WTC11 (cell line): ENCODE measurements around the gene SSBP2. TPM values are rescaled to one million over a fixed set of nuclear protein-coding genes. Genes with fewer than 3 reads are reported as not detected.

Source experiments
- ATAC-seq: fragments of 200-7000 bp; cut with Tn5 transposase; 2 replicates; pipeline ENCODE4 v1.10.0; 2021; ENCODE audit warnings: mild to moderate bottlenecking, moderate library complexity
- CTCF ChIA-PET: fragments of 300-600 bp; sonication (Branson Sonifier 250); formaldehyde crosslinking; loops from one replicate; lab custom pipeline; 2021; ENCODE audit warnings: antibody characterized with exemption; lab: Charles Lee
- POLR2A ChIA-PET: fragments of 350-600 bp; sonication (Branson Sonifier 250); formaldehyde crosslinking; loops from one replicate; lab custom pipeline; 2021; ENCODE audit warnings: antibody characterized with exemption; lab: Charles Lee
- DNase-seq: peaks from one replicate; pipeline ENCODE4 v3.0.0; 2021; ENCODE audit warnings: low spot score
- H3K27ac Mint-ChIP-seq: 2 replicates; pipeline ENCODE4 v1.8.0; 2021; ENCODE audit warnings: mixed read lengths
- H3K27me3 Mint-ChIP-seq: 2 replicates; pipeline ENCODE4 v1.8.0; 2021; ENCODE audit warnings: low read depth, mild to moderate bottlenecking, moderate library complexity, mixed read lengths
- H3K36me3 Mint-ChIP-seq: 2 replicates; pipeline ENCODE4 v1.8.0; 2021; ENCODE audit warnings: mixed read lengths
- H3K4me1 Mint-ChIP-seq: 2 replicates; pipeline ENCODE4 v1.8.0; 2022; ENCODE audit warnings: mixed read lengths
- H3K4me3 Mint-ChIP-seq: 2 replicates; pipeline ENCODE4 v1.8.0; 2021; ENCODE audit warnings: mild to moderate bottlenecking, moderate library complexity, mixed read lengths
- H3K9me3 Mint-ChIP-seq: 2 replicates; pipeline ENCODE4 v1.8.0; 2021; ENCODE audit warnings: mixed read lengths
- ARID4B ChIP-seq: sonication (generic); formaldehyde crosslinking; IDR thresholded peaks from 2 replicates; pipeline ENCODE4 v1.8.0; 2023; ENCODE audit warnings: missing genetic modification reagents, mild to moderate bottlenecking, borderline replicate concordance
- ATF6 ChIP-seq: sonication (generic); formaldehyde crosslinking; IDR thresholded peaks from 2 replicates; pipeline ENCODE4 v1.8.1; 2023; ENCODE audit warnings: mild to moderate bottlenecking, missing genetic modification reagents
- CREB1 ChIP-seq: sonication (generic); formaldehyde crosslinking; IDR thresholded peaks from 2 replicates; pipeline ENCODE4 v1.8.0; 2023; ENCODE audit warnings: mild to moderate bottlenecking, missing genetic modification reagents
- CREM ChIP-seq: sonication (generic); formaldehyde crosslinking; IDR thresholded peaks from 2 replicates; pipeline ENCODE4 v1.8.1; 2022; ENCODE audit warnings: mild to moderate bottlenecking, missing genetic modification reagents, moderate library complexity
- E2F1 ChIP-seq: sonication (generic); formaldehyde crosslinking; IDR thresholded peaks from 2 replicates; pipeline ENCODE4 v1.8.0; 2022; ENCODE audit warnings: mild to moderate bottlenecking, missing genetic modification reagents
- ERG ChIP-seq: fragments of 250-450 bp; sonication (Bioruptor Pico); IDR thresholded peaks from 2 replicates; pipeline ENCODE4 v1.8.0; 2021; ENCODE audit warnings: mild to moderate bottlenecking
- JUN ChIP-seq: sonication (generic); formaldehyde crosslinking; IDR thresholded peaks from 2 replicates; pipeline ENCODE4 v1.8.0; 2023; ENCODE audit warnings: mild to moderate bottlenecking, missing genetic modification reagents
- NFATC4 ChIP-seq: fragments of 250-450 bp; sonication (Bioruptor Pico); IDR thresholded peaks from 2 replicates; pipeline ENCODE4 v1.9.0; 2021; ENCODE audit warnings: mild to moderate bottlenecking
- ZBTB21 ChIP-seq: sonication (generic); formaldehyde crosslinking; IDR thresholded peaks from 2 replicates; pipeline ENCODE4 v1.8.1; 2023; ENCODE audit warnings: mild to moderate bottlenecking, missing genetic modification reagents, borderline replicate concordance
- ZMAT4 ChIP-seq: fragments of 250-450 bp; sonication (Bioruptor Pico); IDR thresholded peaks from 2 replicates; pipeline ENCODE4 v1.9.0; 2021; ENCODE audit warnings: mild to moderate bottlenecking
- ZNF219 ChIP-seq: sonication (generic); formaldehyde crosslinking; IDR thresholded peaks from 2 replicates; pipeline ENCODE4 v1.8.0; 2023; ENCODE audit warnings: missing genetic modification reagents, mild to moderate bottlenecking, borderline replicate concordance
- ZNF425 ChIP-seq: fragments of 250-450 bp; sonication (Bioruptor Pico); conservative IDR thresholded peaks from 2 replicates; pipeline ENCODE4 v1.9.0; 2021; ENCODE audit warnings: mild to moderate bottlenecking
- ZNF532 ChIP-seq: fragments of 250-450 bp; sonication (Bioruptor Pico); IDR thresholded peaks from 2 replicates; pipeline ENCODE4 v1.9.0; 2021; ENCODE audit warnings: mild to moderate bottlenecking, borderline replicate concordance
- ZNF671 ChIP-seq: fragments of 250-450 bp; sonication (Bioruptor Pico); IDR thresholded peaks from 2 replicates; pipeline ENCODE4 v1.8.0; 2021; ENCODE audit warnings: mild to moderate bottlenecking
- total RNA-seq: library from RNA; stranded (reverse); gene quantifications from 3 replicates; pipeline ENCODE4 v1.2.3, GENCODE V29; 2021

Gene SSBP2
- total RNA-seq, 1 experiment from 2014 or later = 24.9 TPM

- TF ChIP-seq E2F1 (CRISPR knock-in tag) (no peak), NFATC4 (no peak), CREB1 (CRISPR knock-in tag) (no peak), ZBTB21 (CRISPR knock-in tag) (no peak), CREM (CRISPR knock-in tag) (no peak), ZNF671 (CRISPR knock-in tag) (no peak), ERG (CRISPR knock-in tag) (no peak), ZNF425 (CRISPR knock-in tag) (no peak), ZMAT4 (no peak), ATF6 (no peak), ARID4B (CRISPR knock-in tag) (no peak), JUN (no peak), ZNF219 (CRISPR knock-in tag) (no peak), ZNF532 (no peak)
- TF ChIP-seq, all 79 proteins: peak for 0
- ATAC-seq (no peak), DNase-seq (no peak)
- no peak overlapping the region for H3K4me3 Mint-ChIP-seq
- H3K4me1 Mint-ChIP-seq = peaks cover 36% of the 10 kb centered on the region
- H3K27me3 Mint-ChIP-seq = no peaks in the 10 kb centered on the region
- H3K27ac Mint-ChIP-seq = no peak overlapping the region
- no peaks in the 10 kb centered on the region for H3K36me3 Mint-ChIP-seq
- ChIA-PET POLR2A (interaction anchor here (1.4 kb wide), 1 partner anchor 9 kb away, joined by 3 read pairs; no protein-coding TSS in a partner anchor), CTCF (no interaction called here)
- H3K9me3 Mint-ChIP-seq = 0 out of 2 replicates have a peak, but pooled peaks cover 2% of the 10 kb centered on the region
These were observed 10.4 kb upstream of the SSBP2 start for GRCh38 chr5:81761270-81761669.
